Epithelial cell of esophagus (primary cell): ENCODE results near the gene STAM2.
"Not testable (repeated sequence)": the region's sequence is repeated elsewhere in the genome, so short reads cannot be mapped to it uniquely, and the experiment has no call there.

Experiments
- DNase-seq: peaks from one replicate; pipeline ENCODE4 v3.0.0; 2010; ENCODE audit warnings: low read depth
- H3K4me3 ChIP-seq: 2 replicates; pipeline ENCODE4 v1.5.1; 2011; ENCODE audit warnings: mild to moderate bottlenecking, low read length, control low read depth
- CTCF ChIP-seq: IDR thresholded peaks from 2 replicates; pipeline ENCODE4 v1.5.1; 2011; ENCODE audit warnings: low read depth, mild to moderate bottlenecking, low read length, control low read depth, inconsistent platforms; ENCODE audit not compliant: insufficient read depth; ENCODE audit errors: missing control alignments

The STAM2 gene

GRCh38 chr2:152183401-152184073 is 8.0 kb upstream of the STAM2 start:
- no peak for DNase-seq

GRCh38 chr2:152177667-152178066 is 2.1 kb upstream of the STAM2 start:
- DNase-seq, H3K4me3 ChIP-seq: not testable (repeated sequence)

More at GRCh38 chr2:152183401-152184073, 8.0 kb upstream of the STAM2 start:
- no peak for TF ChIP-seq CTCF
- no peak overlapping the region for H3K4me3 ChIP-seq

- TF ChIP-seq CTCF, result no peak
- H3K4me3 ChIP-seq, result peak overlapping the region; percentile 84
- peak; percentile 37 for DNase-seq
Observed at GRCh38 chr2:152176113-152176714, 651 bp upstream of the STAM2 start.

- no peak for DNase-seq
- no peak for TF ChIP-seq CTCF
- H3K4me3 ChIP-seq, result peak overlapping the region; percentile 84
Observed at GRCh38 chr2:152175012-152175367, 573 bp downstream of the STAM2 start.

- DNase-seq, result no peak
- peak overlapping the region; percentile 84 for H3K4me3 ChIP-seq
- no peak for TF ChIP-seq CTCF
Observed at GRCh38 chr2:152174574-152174973, 989 bp downstream of the STAM2 start.

GRCh38 chr2:152173831-152174230 is 1.7 kb downstream of the STAM2 start:
- no peak for DNase-seq
- H3K4me3 ChIP-seq, result no peak overlapping the region
- no peak for TF ChIP-seq CTCF

GRCh38 chr2:152172201-152172785 is 3.3 kb downstream of the STAM2 start:
- peak; percentile 19 for DNase-seq

GRCh38 chr2:152171718-152172117 is 3.8 kb downstream of the STAM2 start:
- DNase-seq, result peak; percentile 74
- no peak for TF ChIP-seq CTCF
- peak overlapping the region; percentile 26 for H3K4me3 ChIP-seq

More at GRCh38 chr2:152172201-152172785, 3.3 kb downstream of the STAM2 start:
- not testable (repeated sequence) for H3K4me3 ChIP-seq

GRCh38 chr2:152169158-152169557 is 6.4 kb downstream of the STAM2 start:
- not testable (repeated sequence) for H3K4me3 ChIP-seq

GRCh38 chr2:152167470-152167869 is 8.1 kb downstream of the STAM2 start:
- H3K4me3 ChIP-seq, DNase-seq: not testable (repeated sequence)

More at GRCh38 chr2:152169158-152169557, 6.4 kb downstream of the STAM2 start:
- not testable (repeated sequence) for DNase-seq
